Astrocyte (in vitro differentiated cells and primary cell): ENCODE results near the gene ZNF700.

Experiments used
- EZH2 ChIP-seq: IDR thresholded peaks from 2 replicates; pipeline ENCODE4 v1.6.1; 2012; ENCODE audit warnings: mild to moderate bottlenecking, low read length, inconsistent platforms; ENCODE audit not compliant: insufficient read depth
- TF ChIP-seq, protein P1 (sequence below): IDR thresholded peaks from 2 replicates; pipeline ENCODE4 v1.5.1; 2011; ENCODE audit warnings: low read depth, mild to moderate bottlenecking, inconsistent platforms, low read length, moderate library complexity; ENCODE audit not compliant: insufficient read depth

GRCh38 chr19:11964496-11964857 is 39.6 kb downstream of the ZNF700 start:
- TF ChIP-seq, protein P1, sequence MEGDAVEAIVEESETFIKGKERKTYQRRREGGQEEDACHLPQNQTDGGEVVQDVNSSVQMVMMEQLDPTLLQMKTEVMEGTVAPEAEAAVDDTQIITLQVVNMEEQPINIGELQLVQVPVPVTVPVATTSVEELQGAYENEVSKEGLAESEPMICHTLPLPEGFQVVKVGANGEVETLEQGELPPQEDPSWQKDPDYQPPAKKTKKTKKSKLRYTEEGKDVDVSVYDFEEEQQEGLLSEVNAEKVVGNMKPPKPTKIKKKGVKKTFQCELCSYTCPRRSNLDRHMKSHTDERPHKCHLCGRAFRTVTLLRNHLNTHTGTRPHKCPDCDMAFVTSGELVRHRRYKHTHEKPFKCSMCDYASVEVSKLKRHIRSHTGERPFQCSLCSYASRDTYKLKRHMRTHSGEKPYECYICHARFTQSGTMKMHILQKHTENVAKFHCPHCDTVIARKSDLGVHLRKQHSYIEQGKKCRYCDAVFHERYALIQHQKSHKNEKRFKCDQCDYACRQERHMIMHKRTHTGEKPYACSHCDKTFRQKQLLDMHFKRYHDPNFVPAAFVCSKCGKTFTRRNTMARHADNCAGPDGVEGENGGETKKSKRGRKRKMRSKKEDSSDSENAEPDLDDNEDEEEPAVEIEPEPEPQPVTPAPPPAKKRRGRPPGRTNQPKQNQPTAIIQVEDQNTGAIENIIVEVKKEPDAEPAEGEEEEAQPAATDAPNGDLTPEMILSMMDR: no peak
- no peak for TF ChIP-seq EZH2
